Neural cell (in vitro differentiated cells): ENCODE results near the gene ANKRD33. TPM values are rescaled to one million over a fixed set of nuclear protein-coding genes. Genes with fewer than 3 reads are reported as not detected.

ENCODE experiments used
- H2AFZ ChIP-seq: fragments of 200-600, 300-800 bp; sonication (generic), shearing (Covaris generic); 2 replicates; pipeline ENCODE4 v1.6.0; 2014; ENCODE audit warnings: low read depth, mild to moderate bottlenecking, antibody characterized with exemption, low read length, moderate library complexity
- H3F3A ChIP-seq: fragments of 200-600 bp; shearing (Covaris generic); 2 replicates; pipeline ENCODE4 v1.6.1; 2016; ENCODE audit warnings: mild to moderate bottlenecking, moderate library complexity, mixed read lengths, antibody characterized with exemption, low read length; ENCODE audit not compliant: insufficient read depth, poor library complexity, severe bottlenecking
- H3K27ac ChIP-seq: fragments of 200-600, 300-800 bp; sonication (generic), shearing (Covaris generic); 2 replicates; pipeline ENCODE4 v1.5.1; 2014; ENCODE audit warnings: mild to moderate bottlenecking, low read length, moderate library complexity
- H3K27me3 ChIP-seq: fragments of 300-800, 200-600 bp; sonication (generic), shearing (Covaris generic); 2 replicates; pipeline ENCODE4 v1.6.0; 2014; ENCODE audit warnings: mild to moderate bottlenecking, low read depth, low read length, moderate library complexity; ENCODE audit not compliant: insufficient read depth
- H3K36me3 ChIP-seq: fragments of 300-800, 200-600 bp; sonication (generic), shearing (Covaris generic); 2 replicates; pipeline ENCODE4 v1.5.1; 2014; ENCODE audit warnings: mild to moderate bottlenecking, antibody characterized with exemption, low read length, moderate library complexity; ENCODE audit not compliant: insufficient read depth
- H3K4me2 ChIP-seq: fragments of 300-800, 200-600 bp; sonication (generic), shearing (Covaris generic); 2 replicates; pipeline ENCODE4 v1.6.0; 2014; ENCODE audit warnings: mild to moderate bottlenecking, low read length
- H3K4me3 ChIP-seq: fragments of 300-800, 200-600 bp; sonication (generic), shearing (Covaris generic); 2 replicates; pipeline ENCODE4 v1.5.1; 2014; ENCODE audit warnings: mild to moderate bottlenecking, low read length, moderate library complexity
- H3K79me2 ChIP-seq: fragments of 200-600 bp; shearing (Covaris generic); replicated peaks from 2 replicates; pipeline ENCODE4 v1.6.0; 2014; ENCODE audit warnings: mild to moderate bottlenecking, low read length, moderate library complexity; ENCODE audit not compliant: insufficient read depth
- H3K9ac ChIP-seq: fragments of 300-800, 200-600 bp; sonication (generic), shearing (Covaris generic); 2 replicates; pipeline ENCODE4 v1.6.1; 2016; ENCODE audit warnings: mild to moderate bottlenecking, low read length, mixed read lengths
- H3K9me2 ChIP-seq: fragments of 200-600 bp; shearing (Covaris generic); 2 replicates; pipeline ENCODE4 v1.6.1; 2016; ENCODE audit warnings: mild to moderate bottlenecking, low read length, mixed read lengths; ENCODE audit not compliant: insufficient read depth
- H3K9me3 ChIP-seq: fragments of 200-600, 300-800 bp; sonication (generic), shearing (Covaris generic); 2 replicates; pipeline ENCODE4 v1.6.1; 2016; ENCODE audit warnings: mild to moderate bottlenecking, mixed run types, low read length, moderate library complexity, mixed read lengths
- H4K20me1 ChIP-seq: fragments of 200-600 bp; shearing (Covaris generic); 2 replicates; pipeline ENCODE4 v1.6.1; 2016; ENCODE audit warnings: mild to moderate bottlenecking, mixed run types; ENCODE audit not compliant: insufficient read depth
- CTCF ChIP-seq: fragments of 450-650 bp; IDR thresholded peaks from 2 replicates; pipeline ENCODE4 v1.5.1; 2014; ENCODE audit warnings: antibody characterized with exemption, mild to moderate bottlenecking, moderate library complexity; ENCODE audit not compliant: poor library complexity, severe bottlenecking
- EP300 ChIP-seq: fragments of 450-650 bp; conservative IDR thresholded peaks from 2 replicates; pipeline ENCODE4 v1.6.1; 2014; ENCODE audit warnings: antibody characterized with exemption, mild to moderate bottlenecking, moderate library complexity; ENCODE audit not compliant: poor library complexity, severe bottlenecking
- EZH2 ChIP-seq: fragments of 200-600, 300-800 bp; shearing (Covaris generic), sonication (generic); IDR thresholded peaks from 2 replicates; pipeline ENCODE4 v1.6.1; 2014; ENCODE audit warnings: antibody characterized with exemption, low read length, borderline replicate concordance, mild to moderate bottlenecking; ENCODE audit not compliant: insufficient read depth, poor library complexity, severe bottlenecking
- MXI1 ChIP-seq: fragments of 450-650 bp; conservative IDR thresholded peaks from 2 replicates; pipeline ENCODE4 v1.6.1; 2014; ENCODE audit warnings: antibody characterized with exemption, mild to moderate bottlenecking; ENCODE audit not compliant: poor library complexity, severe bottlenecking
- POLR2AphosphoS5 ChIP-seq: IDR thresholded peaks from 2 replicates; pipeline ENCODE4 v1.6.1; 2012
- RAD21 ChIP-seq: fragments of 450-650 bp; conservative IDR thresholded peaks from 2 replicates; pipeline ENCODE4 v1.6.1; 2014; ENCODE audit warnings: antibody characterized with exemption, mild to moderate bottlenecking, moderate library complexity
- REST ChIP-seq: IDR thresholded peaks from 2 replicates; pipeline ENCODE4 v1.6.1; 2012; ENCODE audit warnings: borderline replicate concordance
- SMC3 ChIP-seq: fragments of 450-650 bp; conservative IDR thresholded peaks from 2 replicates; pipeline ENCODE4 v1.6.1; 2014; ENCODE audit warnings: antibody characterized with exemption, mild to moderate bottlenecking, moderate library complexity; ENCODE audit not compliant: poor library complexity
- TAF1 ChIP-seq: IDR thresholded peaks from 2 replicates; pipeline ENCODE4 v1.6.1; 2012; ENCODE audit warnings: low read depth
- polyA plus RNA-seq: library from polyadenylated mRNA; depleted of rRNA; stranded (reverse); fragments of >200 nt; gene quantifications from 2 replicates; pipeline ENCODE4 v1.2.3, GENCODE V29; 2014

The ANKRD33 gene
- polyA plus RNA-seq, 1 donor from 2014 or later: not detected

- H3K27ac ChIP-seq: no peak overlapping the region
- no peaks in the 10 kb centered on the region for H3K9me3 ChIP-seq
- H3K9ac ChIP-seq: no peak overlapping the region
- no peak overlapping the region for H2AFZ ChIP-seq
- no peaks in the 10 kb centered on the region for H3K9me2 ChIP-seq
- H3K27me3 ChIP-seq: no peaks in the 10 kb centered on the region
- H4K20me1 ChIP-seq: no peaks in the 10 kb centered on the region
- no peak overlapping the region for H3K4me2 ChIP-seq
- no peaks in the 10 kb centered on the region for H3K36me3 ChIP-seq
- TF ChIP-seq EZH2 (no peak), MXI1 (no peak), POLR2AphosphoS5 (no peak), CTCF (no peak), TAF1 (no peak), REST (no peak), EP300 (no peak), SMC3 (no peak), RAD21 (no peak)
- no peak overlapping the region for H3K4me3 ChIP-seq
- no peaks in the 10 kb centered on the region for H3F3A ChIP-seq
- H3K79me2 ChIP-seq: no peaks in the 10 kb centered on the region
Measured at GRCh38 chr12:51898506-51898905, 10.6 kb downstream of the ANKRD33 start.

- Histone ChIP-seq H3K79me2 (no peaks in the 10 kb centered on the region), H3K9me3 (no peaks in the 10 kb centered on the region), H3K9ac (no peak overlapping the region), H3K9me2 (no peaks in the 10 kb centered on the region), H3K27ac (no peak overlapping the region), H2AFZ (no peak overlapping the region), H3K36me3 (no peaks in the 10 kb centered on the region), H3F3A (no peaks in the 10 kb centered on the region), H3K4me3 (no peak overlapping the region), H3K27me3 (no peaks in the 10 kb centered on the region), H3K4me2 (no peak overlapping the region), H4K20me1 (no peaks in the 10 kb centered on the region)
- no peak for TF ChIP-seq POLR2AphosphoS5
- TF ChIP-seq CTCF: no peak
- TF ChIP-seq SMC3: no peak
- TF ChIP-seq RAD21: no peak
- no peak for TF ChIP-seq EP300
- no peak for TF ChIP-seq TAF1
- no peak for TF ChIP-seq MXI1
- TF ChIP-seq REST: no peak
- no peak for TF ChIP-seq EZH2
Measured at GRCh38 chr12:51898937-51899336, 11.0 kb downstream of the ANKRD33 start.
